Naive thymus-derived CD4-positive, alpha-beta T cell (primary cell): ENCODE results near the gene TMEM163. TPM values are rescaled to one million over a fixed set of nuclear protein-coding genes. Genes with fewer than 3 reads are reported as not detected.

Experiments used
- ATAC-seq: fragments of 150-1000 bp; cut with Tn5 transposase; 2 replicates; pipeline ENCODE4 v1.10.0; 2021; ENCODE audit warnings: mild to moderate bottlenecking, moderate library complexity
- CTCF ChIA-PET: fragments of 350-600 bp; sonication (Branson Sonifier 250); formaldehyde crosslinking; loops from one replicate; lab custom pipeline; 2021; ENCODE audit warnings: antibody characterized with exemption; lab: Charles Lee
- POLR2A ChIA-PET: fragments of 350-600 bp; sonication (Branson Sonifier 250); formaldehyde crosslinking; loops from one replicate; lab custom pipeline; 2021; ENCODE audit warnings: antibody characterized with exemption, inconsistent platforms; lab: Charles Lee
- DNase-seq, 9 donors: peaks; one replicate each; pipeline versions ENCODE4 v3.0.0 to v3.0.0-alpha.2; 2020 to 2022; ENCODE audit warnings: mixed read lengths in 1 of 9
- H3K27ac ChIP-seq: one replicate; pipeline ENCODE4 v1.7.0; 2013; ENCODE audit warnings: mild to moderate bottlenecking, low read depth, low read length, moderate library complexity
- H3K27me3 ChIP-seq, 2 donors: one replicate each; pipeline ENCODE4 v1.7.0; 2013; ENCODE audit warnings: low read length in 2 of 2, mild to moderate bottlenecking in 2 of 2, moderate library complexity in 2 of 2; ENCODE audit not compliant: control insufficient read depth in 2 of 2, insufficient read depth in 2 of 2
- H3K36me3 ChIP-seq, 3 experiments: 1 replicate in 2 of 3; 2 replicates in 1 of 3; pipeline ENCODE4 v1.7.0; 2013; ENCODE audit warnings: low read length in 3 of 3, mild to moderate bottlenecking in 3 of 3, moderate library complexity in 1 of 3; ENCODE audit not compliant: insufficient read depth in 3 of 3, control insufficient read depth in 2 of 3
- H3K4me1 ChIP-seq, 2 donors: one replicate each; pipeline ENCODE4 v1.7.0; 2013; ENCODE audit warnings: low read length in 2 of 2, mild to moderate bottlenecking in 2 of 2, moderate library complexity in 1 of 2; ENCODE audit not compliant: control insufficient read depth in 2 of 2, insufficient read depth in 2 of 2
- H3K4me3 ChIP-seq: 2 replicates; pipeline ENCODE4 v1.7.0; 2013; ENCODE audit warnings: mild to moderate bottlenecking, low read length
- H3K9me3 ChIP-seq, 3 experiments: 1 replicate in 2 of 3; 2 replicates in 1 of 3; pipeline ENCODE4 v1.7.0; 2013; ENCODE audit warnings: low read length in 3 of 3; ENCODE audit not compliant: control insufficient read depth in 2 of 3
- H3K27ac Mint-ChIP-seq, 9 donors: one replicate each; pipeline ENCODE4 v1.8.0; 2020 to 2022; ENCODE audit warnings: mixed read lengths in 9 of 9, mild to moderate bottlenecking in 8 of 9, moderate library complexity in 5 of 9, inconsistent platforms in 2 of 9
- H3K27me3 Mint-ChIP-seq, 5 donors: one replicate each; pipeline ENCODE4 v1.8.0; 2021 to 2022; ENCODE audit warnings: mixed read lengths in 5 of 5, mild to moderate bottlenecking in 1 of 5
- H3K36me3 Mint-ChIP-seq, 5 donors: one replicate each; pipeline ENCODE4 v1.8.0; 2020 to 2022; ENCODE audit warnings: mixed read lengths in 5 of 5, mild to moderate bottlenecking in 3 of 5, inconsistent platforms in 1 of 5
- H3K4me1 Mint-ChIP-seq, 7 donors: one replicate each; pipeline ENCODE4 v1.8.0; 2020 to 2022; ENCODE audit warnings: mixed read lengths in 7 of 7, mild to moderate bottlenecking in 3 of 7, inconsistent platforms in 1 of 7
- H3K4me3 Mint-ChIP-seq, 10 donors: one replicate each; pipeline ENCODE4 v1.8.0; 2020 to 2022; ENCODE audit warnings: mild to moderate bottlenecking in 10 of 10, mixed read lengths in 10 of 10, moderate library complexity in 6 of 10, inconsistent platforms in 2 of 10
- H3K9me3 Mint-ChIP-seq, 11 donors: one replicate each; pipeline ENCODE4 v1.8.0; 2020 to 2022; ENCODE audit warnings: mixed read lengths in 11 of 11, mild to moderate bottlenecking in 4 of 11, inconsistent platforms in 1 of 11, moderate library complexity in 1 of 11
- intact Hi-C, 2 donors: fragments of 100-400 bp; cut with micrococcal nuclease; formaldehyde crosslinking; loops; one replicate each; pipeline ENCODE4 v1.15.1; 2023
- polyA plus RNA-seq, 2 donors: library from polyadenylated mRNA; unstranded; fragments of 300-500 nt; fragmentation: Illumina TruSeq; gene quantifications; one replicate each; pipeline ENCODE4 v1.2.3, GENCODE V29; 2021
- total RNA-seq, 6 experiments: library from RNA in 5 of 6; stranded (reverse) in 5 of 6; gene quantifications; 1 replicate in 5 of 6; 2 replicates in 1 of 6; pipeline ENCODE4 v1.2.3 and lab custom pipeline; 2021 to 2026

Gene TMEM163
- total and polyA plus RNA-seq, 7 experiments from 2014 or later, result 0.13 to 0.71 (median 0.21) TPM; not detected in 2

GRCh38 chr2:134445985-134446382 lies 272.8 kb downstream of the TMEM163 start:
- Histone ChIP-seq H3K4me1 (no peaks in the 10 kb centered on the region), H3K36me3 (peaks cover 0 to 69% (median 0%) of the 10 kb centered on the region in 3 experiments), H3K9me3 (no peaks in the 10 kb centered on the region), H3K27ac (no peak overlapping the region), H3K4me3 (no peak overlapping the region), H3K27me3 (no peaks in the 10 kb centered on the region)
- no peaks in the 10 kb centered on the region for H3K9me3 Mint-ChIP-seq
- peak overlapping the region in 1 of 9 donors; percentile 4 for H3K27ac Mint-ChIP-seq
- H3K27me3 Mint-ChIP-seq, result no peaks in the 10 kb centered on the region
- ChIA-PET CTCF (interaction anchor here (0.5 to 1.1 kb wide), 2 partner anchors 72 to 329 kb away, joined by 3 read pairs; no protein-coding TSS in a partner anchor), POLR2A (no interaction called here)
- ATAC-seq, result no peak
- intact Hi-C loops, result no loop called here
- DNase-seq, result no peak
- H3K36me3 Mint-ChIP-seq, result peaks cover 0 to 15% (median 0%) of the 10 kb centered on the region in 5 donors
- no peak overlapping the region for H3K4me3 Mint-ChIP-seq
- peaks cover 0 to 2% (median 0%) of the 10 kb centered on the region in 7 donors for H3K4me1 Mint-ChIP-seq

DNA sequence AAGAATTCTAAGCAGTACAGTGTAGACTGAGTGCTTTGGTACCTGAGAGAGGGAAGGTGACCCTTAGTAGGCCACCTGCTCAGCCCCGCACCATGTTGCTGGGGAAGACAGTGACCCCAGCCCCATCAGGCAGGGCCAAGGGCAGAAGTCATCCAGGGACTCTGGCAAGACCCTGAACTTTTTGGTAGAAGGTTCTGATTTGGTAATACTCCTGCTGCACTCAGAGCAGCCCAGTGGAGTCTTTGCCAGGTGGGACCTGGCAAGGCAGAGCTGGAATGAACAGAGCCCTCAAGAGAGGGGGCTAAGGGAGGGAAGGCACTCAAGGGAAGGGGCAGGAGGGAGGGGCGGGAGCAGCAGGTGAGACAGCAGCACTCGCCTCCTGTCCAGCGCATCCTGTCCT lies 273.7 kb downstream of the TMEM163 start:
- POLR2A ChIA-PET, result no interaction called here
- no peaks in the 10 kb centered on the region for H3K9me3 ChIP-seq

DNA sequence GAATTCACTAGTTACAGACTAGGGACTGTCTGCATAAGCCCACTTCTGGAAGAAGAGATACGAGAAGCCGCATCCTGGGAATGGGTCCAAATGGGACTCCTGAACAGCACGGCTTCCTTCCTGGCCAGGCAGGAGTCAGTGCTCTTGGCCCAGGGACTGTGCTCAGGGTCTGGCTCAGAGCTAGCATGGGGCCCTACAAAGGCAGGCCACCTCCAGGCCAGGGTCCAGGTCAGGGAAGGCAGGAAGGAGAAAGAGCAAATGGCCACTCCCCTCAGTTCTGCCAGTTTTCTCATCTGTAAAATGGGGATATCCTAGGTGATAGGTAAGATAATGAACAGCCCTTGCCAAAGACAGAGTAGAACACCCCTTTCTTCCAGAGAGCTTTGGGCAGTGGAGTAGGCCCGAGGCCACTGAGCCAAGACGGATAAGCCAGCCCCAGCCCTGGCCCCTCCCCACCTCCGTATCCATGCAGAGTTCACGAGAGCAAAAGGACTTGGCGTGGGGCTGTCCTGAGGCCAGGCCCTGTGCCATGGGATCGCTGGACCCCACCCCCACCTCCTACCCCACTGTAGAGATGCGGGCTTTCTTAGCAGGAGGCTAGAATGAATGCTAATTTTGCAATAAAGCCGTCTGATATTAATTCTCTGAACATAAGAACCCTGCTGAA lies 274.9 kb downstream of the TMEM163 start:
- intact Hi-C loops, result no loop called here
- Mint-ChIP-seq H3K27ac (peak overlapping the region in 2 of 9 donors; percentile 7 to 53), H3K27me3 (no peaks in the 10 kb centered on the region), H3K36me3 (peaks cover 0 to 24% (median 0%) of the 10 kb centered on the region in 5 donors), H3K4me3 (no peak overlapping the region), H3K4me1 (peaks cover 0 to 5% (median 0%) of the 10 kb centered on the region in 7 donors), H3K9me3 (no peaks in the 10 kb centered on the region)
- ChIA-PET POLR2A (no interaction called here), CTCF (no interaction called here)
- ATAC-seq, result no peak
- H3K36me3 ChIP-seq, result peaks cover 0 to 65% (median 0%) of the 10 kb centered on the region in 3 experiments
- no peaks in the 10 kb centered on the region for H3K27me3 ChIP-seq
- no peaks in the 10 kb centered on the region for H3K4me1 ChIP-seq
- H3K27ac ChIP-seq, result no peak overlapping the region
- H3K9me3 ChIP-seq, result no peaks in the 10 kb centered on the region
- DNase-seq, result no peak
- H3K4me3 ChIP-seq, result no peak overlapping the region

More for the DNA sequence above, 273.7 kb downstream of the TMEM163 start:
- H3K27ac ChIP-seq, result no peak overlapping the region
- Mint-ChIP-seq H3K36me3 (peaks cover 0 to 19% (median 0%) of the 10 kb centered on the region in 5 donors), H3K4me3 (no peak overlapping the region), H3K9me3 (no peaks in the 10 kb centered on the region), H3K27ac (peak overlapping the region in 1 of 9 donors; percentile 10), H3K27me3 (no peaks in the 10 kb centered on the region), H3K4me1 (peaks cover 0 to 3% (median 0%) of the 10 kb centered on the region in 7 donors)
- no peak overlapping the region for H3K4me3 ChIP-seq
- ATAC-seq, result no peak
- no peaks in the 10 kb centered on the region for H3K4me1 ChIP-seq
- CTCF ChIA-PET, result no interaction called here
- H3K27me3 ChIP-seq, result no peaks in the 10 kb centered on the region
- intact Hi-C loops, result no loop called here
- DNase-seq, result no peak
- H3K36me3 ChIP-seq, result peaks cover 0 to 71% (median 0%) of the 10 kb centered on the region in 3 experiments

DNA sequence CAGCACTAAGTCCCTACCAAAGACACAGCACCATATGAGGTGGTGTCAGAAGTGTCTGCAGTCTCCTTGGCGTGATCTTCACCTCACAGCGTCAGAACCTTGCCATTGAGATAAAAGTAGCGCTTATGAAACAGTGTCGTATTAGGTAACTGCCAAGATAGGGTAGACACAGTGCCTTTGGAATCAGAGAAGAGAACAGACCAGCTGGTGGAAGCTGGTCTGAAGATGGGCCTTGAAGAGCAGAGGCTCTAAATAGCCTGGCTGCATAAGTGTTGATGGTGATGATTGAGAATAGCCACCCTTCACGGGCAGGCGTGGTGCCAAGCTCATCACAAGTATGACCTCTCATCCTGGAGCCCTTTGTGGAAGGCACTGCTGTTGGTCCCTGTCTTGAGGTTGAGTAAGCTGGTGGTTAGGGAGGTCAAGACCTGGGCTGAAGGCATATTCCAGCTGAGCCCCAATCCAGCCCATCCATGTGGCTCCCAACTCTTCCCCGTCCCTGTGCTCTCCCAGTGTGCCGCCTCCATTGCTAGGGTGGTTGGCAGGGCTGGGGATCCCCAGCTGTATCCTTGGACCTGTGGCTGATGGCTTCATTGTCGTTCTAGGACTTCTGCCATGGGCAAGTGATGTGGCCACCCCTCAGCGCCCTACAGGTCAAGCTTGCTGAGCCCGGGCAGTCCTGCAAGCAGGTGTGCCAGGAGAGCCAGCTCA lies 277.5 kb downstream of the TMEM163 start:
- Histone ChIP-seq H3K27me3 (no peaks in the 10 kb centered on the region), H3K9me3 (no peaks in the 10 kb centered on the region), H3K4me3 (no peak overlapping the region), H3K4me1 (no peaks in the 10 kb centered on the region), H3K36me3 (peaks cover 0 to 51% (median under 1%) of the 10 kb centered on the region in 3 experiments), H3K27ac (no peak overlapping the region)
- H3K27ac Mint-ChIP-seq, result no peak overlapping the region
- no peaks in the 10 kb centered on the region for H3K27me3 Mint-ChIP-seq
- POLR2A ChIA-PET, result no interaction called here
- DNase-seq (no peak), ATAC-seq (no peak)
- intact Hi-C loops, result no loop called here
- H3K9me3 Mint-ChIP-seq, result no peaks in the 10 kb centered on the region
- no peak overlapping the region for H3K4me3 Mint-ChIP-seq
- H3K36me3 Mint-ChIP-seq, result peaks cover 0 to 24% (median 7%) of the 10 kb centered on the region in 5 donors
- CTCF ChIA-PET, result no interaction called here
- peaks cover 0 to 5% (median 0%) of the 10 kb centered on the region in 7 donors for H3K4me1 Mint-ChIP-seq

GRCh38 chr2:134440336-134440909 lies 278.4 kb downstream of the TMEM163 start:
- Histone ChIP-seq H3K36me3 (peaks cover under 1 to 56% (median 8%) of the 10 kb centered on the region in 3 experiments), H3K4me1 (no peaks in the 10 kb centered on the region), H3K27me3 (no peaks in the 10 kb centered on the region), H3K27ac (no peak overlapping the region), H3K9me3 (no peaks in the 10 kb centered on the region), H3K4me3 (no peak overlapping the region)
- DNase-seq (no peak), ATAC-seq (no peak)
- Mint-ChIP-seq H3K9me3 (no peaks in the 10 kb centered on the region), H3K27ac (peak overlapping the region in 2 of 9 donors; percentile 2 to 75), H3K4me1 (peaks cover 0 to 5% (median 0%) of the 10 kb centered on the region in 7 donors), H3K36me3 (peaks cover 0 to 30% (median 8%) of the 10 kb centered on the region in 5 donors), H3K27me3 (no peaks in the 10 kb centered on the region), H3K4me3 (peak overlapping the region in 1 of 10 donors; percentile 34)
- intact Hi-C loops, result no loop called here
- POLR2A ChIA-PET, result no interaction called here
- CTCF ChIA-PET, result no interaction called here

DNA sequence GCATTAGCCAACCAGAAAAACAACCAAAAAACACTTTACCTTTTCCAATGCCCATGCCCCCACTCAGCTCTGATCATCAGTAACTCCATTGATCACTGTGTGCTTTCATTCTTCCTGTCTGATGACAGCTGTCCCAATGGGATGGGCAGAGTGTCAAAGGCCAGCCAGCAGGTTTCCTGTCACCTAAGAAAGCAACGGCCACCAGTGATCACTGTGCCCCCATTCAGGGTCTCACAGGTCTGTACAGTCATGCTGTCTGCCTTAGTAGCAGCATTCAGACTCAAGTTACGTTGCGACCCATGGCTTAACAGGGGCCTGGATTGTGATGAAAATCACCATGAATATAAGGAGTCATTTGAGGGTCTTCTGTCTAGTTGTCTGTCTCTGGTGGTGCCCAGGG lies 280.4 kb downstream of the TMEM163 start:
- H3K9me3 ChIP-seq, result no peaks in the 10 kb centered on the region
- H3K27me3 ChIP-seq, result no peaks in the 10 kb centered on the region
- peaks cover 0 to 10% (median 0%) of the 10 kb centered on the region in 7 donors for H3K4me1 Mint-ChIP-seq
- POLR2A ChIA-PET, result no interaction called here
- intact Hi-C loops, result no loop called here
- no peak overlapping the region for H3K4me3 ChIP-seq
- H3K27me3 Mint-ChIP-seq, result no peaks in the 10 kb centered on the region
- H3K27ac ChIP-seq, result no peak overlapping the region
- no peak overlapping the region for H3K4me3 Mint-ChIP-seq
- peaks cover 0 to 49% (median 13%) of the 10 kb centered on the region in 5 donors for H3K36me3 Mint-ChIP-seq
- DNase-seq (no peak), ATAC-seq (no peak)
- H3K27ac Mint-ChIP-seq, result peak overlapping the region in 1 of 9 donors; percentile 45
- CTCF ChIA-PET, result no interaction called here
- H3K36me3 ChIP-seq, result peaks cover 8 to 55% (median 12%) of the 10 kb centered on the region in 3 experiments
- H3K9me3 Mint-ChIP-seq, result no peaks in the 10 kb centered on the region
- H3K4me1 ChIP-seq, result no peaks in the 10 kb centered on the region
